GM21423 (cell line): ENCODE measurements around the gene RNF144A.

Experiments used
- ATAC-seq: cut with Tn5 transposase; IDR thresholded peaks from one replicate; pipeline ENCODE4 v1.9.1; 2021; ENCODE audit warnings: mild to moderate bottlenecking, moderate library complexity; ENCODE audit not compliant: unreplicated experiment

RNF144A gene

DNA sequence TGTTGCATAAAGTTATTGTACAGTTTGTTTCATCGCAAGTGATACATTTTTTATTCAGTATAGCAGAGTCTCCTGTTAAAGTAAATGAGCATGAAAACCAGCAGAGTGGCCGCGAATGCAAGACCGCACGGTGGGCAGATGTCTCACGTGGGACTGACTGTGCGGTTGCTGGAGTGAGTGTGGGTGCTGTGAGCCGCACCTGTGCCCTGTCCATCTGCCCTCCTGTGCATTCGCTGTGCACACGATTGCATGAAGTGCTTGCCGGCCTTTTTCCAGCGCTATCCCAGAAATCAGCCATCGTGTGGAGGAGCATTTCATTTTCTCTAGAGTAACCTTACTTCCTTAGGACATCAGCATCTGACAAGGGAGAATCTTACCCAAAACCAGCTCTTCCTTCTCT, 118.7 kb downstream of the RNF144A start:
- ATAC-seq: no peak

DNA sequence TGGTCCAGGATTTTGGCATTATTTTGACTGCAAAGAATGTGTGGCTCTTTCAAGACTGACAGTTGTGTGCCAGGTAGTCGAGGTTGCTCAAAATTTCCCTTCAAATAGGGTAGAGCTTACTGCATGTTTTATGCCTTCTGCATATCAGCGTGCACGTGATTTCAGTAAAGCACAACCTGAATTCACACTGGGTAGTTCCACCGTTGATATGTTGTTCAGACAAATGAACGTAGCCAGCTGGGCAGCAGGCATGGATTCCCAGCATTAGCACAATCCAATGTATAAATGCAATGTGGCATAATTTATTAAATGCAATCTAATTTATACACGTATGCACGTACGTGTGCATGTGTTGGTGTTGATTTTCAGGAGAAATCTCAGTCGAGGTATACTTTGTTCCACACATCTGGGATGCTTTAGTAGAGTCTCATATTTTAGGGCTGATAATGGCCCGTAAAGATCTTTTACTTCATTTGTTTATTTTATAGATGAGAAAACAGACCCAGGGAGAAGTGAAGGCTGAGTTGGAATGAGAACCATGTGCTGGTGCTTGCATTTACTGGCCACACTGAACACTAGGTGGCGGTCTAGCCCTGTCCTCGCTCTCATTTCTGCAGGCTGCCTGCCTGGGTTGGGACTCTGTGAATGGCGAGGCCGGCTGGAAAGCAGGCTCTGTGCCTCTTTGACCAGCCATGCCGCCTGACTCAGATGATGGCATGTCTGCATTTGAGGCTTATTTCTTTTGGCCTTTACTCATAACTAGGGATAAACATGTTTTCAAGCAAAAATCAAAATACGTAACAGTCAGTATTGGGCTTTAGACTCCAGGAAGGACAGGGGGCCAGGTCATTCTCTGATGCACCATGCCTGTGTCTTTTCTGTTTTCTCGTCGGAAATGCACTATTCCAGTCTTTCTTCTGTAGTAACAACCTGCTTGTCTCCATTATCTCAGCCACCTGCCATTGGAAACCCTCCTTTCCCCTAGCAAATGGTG, 120.4 kb downstream of the RNF144A start:
- peak; percentile 87 for ATAC-seq

GRCh38 chr2:7040547-7040946, 123.3 kb downstream of the RNF144A start:
- no peak for ATAC-seq

DNA sequence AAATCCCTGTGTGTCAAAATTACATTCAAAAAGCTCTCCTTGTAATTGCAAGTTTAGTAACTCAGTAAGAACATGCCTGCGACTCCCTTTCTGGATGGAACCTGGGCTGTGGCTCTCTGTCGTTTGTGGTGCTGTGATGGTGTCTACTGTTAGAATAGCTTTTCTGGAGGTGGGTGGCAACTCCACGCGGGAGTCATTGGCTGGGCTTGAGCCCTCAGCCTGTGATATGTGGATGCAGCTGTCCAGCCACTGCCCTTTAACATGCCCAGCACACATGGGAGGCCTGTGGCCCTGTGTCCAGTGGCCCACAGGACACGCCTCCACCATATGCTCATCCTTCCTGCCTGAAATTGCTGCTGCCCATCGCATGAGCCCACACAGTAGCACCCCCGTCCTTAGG, 124.2 kb downstream of the RNF144A start:
- ATAC-seq: no peak

DNA sequence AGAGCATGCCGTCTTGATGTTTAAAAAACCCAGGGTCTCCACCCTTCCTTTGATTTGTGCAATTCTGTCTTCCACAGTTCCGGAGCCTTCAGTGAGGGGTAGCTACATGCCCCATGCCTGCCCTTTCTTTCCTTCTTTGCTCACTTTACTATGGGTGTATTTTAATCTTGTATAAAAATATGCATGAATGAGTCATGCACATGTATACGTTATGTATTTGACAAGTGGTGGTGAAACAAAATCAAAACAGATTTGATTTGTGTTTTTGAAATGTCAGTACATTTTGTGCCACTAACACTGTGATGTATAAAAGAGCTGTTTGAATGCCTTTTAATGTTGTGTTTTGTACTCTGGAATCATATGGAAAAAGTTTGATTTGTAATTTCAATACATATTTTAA, 126.5 kb downstream of the RNF144A start:
- ATAC-seq: no peak

- ATAC-seq: peak; percentile 69
These were observed 127.3 kb downstream of the RNF144A start for GRCh38 chr2:7044253-7045250.

GRCh38 chr2:7045601-7046590, 128.7 kb downstream of the RNF144A start:
- ATAC-seq: no peak

DNA sequence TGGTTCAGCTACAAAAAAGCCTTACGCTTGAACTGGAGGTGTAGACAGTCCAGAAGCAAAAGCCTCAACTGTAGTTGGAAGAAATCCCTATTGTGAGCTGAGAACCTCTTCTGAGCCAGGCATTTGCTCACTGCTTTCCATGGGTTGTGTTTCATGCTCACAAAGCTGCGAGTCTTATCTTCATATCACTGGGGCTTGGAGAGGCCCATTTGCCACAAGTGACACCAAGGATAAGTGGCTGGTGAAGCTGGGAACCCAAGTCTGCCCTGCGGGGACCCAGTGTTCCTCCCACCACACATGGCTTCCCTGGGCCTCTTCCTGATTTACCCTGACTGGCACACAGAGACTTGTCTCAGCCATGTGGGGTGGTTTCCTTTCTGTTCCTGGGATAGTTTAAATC, 130.4 kb downstream of the RNF144A start:
- no peak for ATAC-seq

- ATAC-seq: no peak
These were observed 131.6 kb downstream of the RNF144A start for GRCh38 chr2:7048762-7049294.

DNA sequence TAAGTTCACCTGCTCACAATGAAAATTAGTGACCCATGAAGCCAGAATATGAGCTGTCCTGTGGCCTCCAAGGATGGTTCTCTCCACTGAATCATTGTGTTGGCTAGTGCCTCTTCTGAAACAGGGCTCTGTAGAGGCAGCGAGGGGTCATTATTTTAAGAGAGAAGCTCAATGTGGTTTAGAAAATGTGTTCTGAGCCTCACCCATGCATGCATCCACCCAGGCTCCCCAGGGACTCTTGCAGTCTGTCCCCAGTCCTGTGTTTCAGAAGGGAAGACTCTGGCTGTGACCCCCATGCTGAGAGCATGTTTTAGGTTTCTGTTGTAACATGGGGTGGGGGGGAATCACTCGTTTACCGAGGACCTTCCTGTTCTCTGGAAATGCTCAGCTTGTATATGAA, 135.2 kb downstream of the RNF144A start:
- peak; percentile 91 for ATAC-seq

- no peak for ATAC-seq
These were observed 136.5 kb downstream of the RNF144A start for GRCh38 chr2:7053650-7054265.

GRCh38 chr2:7057865-7058400, 140.7 kb downstream of the RNF144A start:
- peak; percentile 66 for ATAC-seq

GRCh38 chr2:7060156-7060555, 142.9 kb downstream of the RNF144A start:
- no peak for ATAC-seq

DNA sequence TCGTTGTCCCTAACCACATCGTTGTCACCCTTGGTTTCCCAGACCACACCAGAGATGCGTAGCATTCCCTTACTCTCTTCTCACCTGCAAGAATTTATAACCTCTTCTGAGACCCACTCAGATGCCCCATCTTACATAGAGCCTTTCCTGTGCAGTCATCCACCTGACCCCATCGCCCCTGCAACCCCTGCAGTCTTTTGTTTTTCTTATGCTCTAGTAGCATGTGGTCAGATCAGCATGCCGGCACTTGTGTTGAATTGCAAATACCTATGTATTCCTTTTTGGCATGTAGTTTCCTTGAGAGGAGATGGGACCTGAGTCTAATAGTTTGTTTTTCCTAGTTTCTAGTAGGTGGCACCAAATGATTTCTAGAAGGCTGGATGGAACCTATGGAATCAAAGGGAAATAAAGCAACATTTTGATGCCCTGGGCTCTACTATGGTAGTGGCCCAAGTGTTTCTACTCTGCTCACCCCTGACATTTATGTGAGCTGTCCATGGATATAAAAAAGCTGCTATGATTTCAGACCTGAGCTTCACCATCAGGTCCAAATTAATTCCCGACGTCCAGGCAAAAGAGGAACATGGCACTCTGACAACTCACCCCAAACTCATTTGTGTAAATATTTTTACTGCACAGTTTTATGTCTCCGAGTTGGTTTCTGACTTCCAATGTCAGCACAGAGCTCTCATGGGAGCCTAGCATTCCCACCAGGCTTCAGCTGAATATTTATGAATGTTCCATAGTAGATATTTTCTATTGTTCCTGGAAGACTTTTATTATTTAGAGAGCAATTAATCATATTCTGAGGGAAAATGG, 143.6 kb downstream of the RNF144A start:
- ATAC-seq: no peak

- ATAC-seq: no peak
These were observed 144.2 kb downstream of the RNF144A start for GRCh38 chr2:7061450-7061789.

DNA sequence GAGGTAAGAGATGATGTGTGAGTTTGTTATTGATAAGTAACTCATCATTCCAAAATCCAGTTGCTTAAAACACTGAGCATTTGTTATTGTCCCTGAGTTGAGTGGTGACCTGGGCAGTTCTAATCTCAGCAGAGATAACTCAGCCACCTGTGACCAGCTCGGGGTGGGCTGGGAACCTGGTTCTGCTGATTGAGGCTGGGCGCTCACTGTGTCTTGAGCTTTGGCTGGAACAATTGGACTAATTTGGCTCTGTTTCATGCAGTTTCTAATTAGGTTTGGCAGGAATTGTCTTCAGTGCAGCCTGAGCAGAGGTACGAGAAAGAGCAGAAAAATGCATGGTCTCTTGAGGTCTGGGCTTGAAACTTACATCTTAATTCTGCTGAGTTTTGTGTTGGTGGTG, 144.7 kb downstream of the RNF144A start:
- no peak for ATAC-seq

DNA sequence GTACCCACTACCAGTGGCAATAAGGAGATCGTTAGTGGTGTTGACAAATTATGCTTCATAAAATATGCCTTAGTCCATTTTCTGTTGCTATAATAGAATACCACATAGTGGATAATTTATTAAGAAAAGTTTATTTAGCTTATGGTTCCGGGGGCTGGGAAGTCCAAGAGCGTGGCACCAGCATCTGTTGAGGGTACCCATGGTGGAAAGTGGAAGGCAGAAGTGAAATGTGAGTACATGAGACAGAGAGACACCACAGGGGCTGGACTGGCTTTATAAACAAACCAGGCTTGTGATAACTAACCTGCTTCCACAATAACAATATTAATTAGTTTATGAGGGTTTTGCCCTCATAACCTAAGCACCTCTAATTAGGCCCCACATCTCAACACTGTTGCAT, 146.6 kb downstream of the RNF144A start:
- no peak for ATAC-seq

DNA sequence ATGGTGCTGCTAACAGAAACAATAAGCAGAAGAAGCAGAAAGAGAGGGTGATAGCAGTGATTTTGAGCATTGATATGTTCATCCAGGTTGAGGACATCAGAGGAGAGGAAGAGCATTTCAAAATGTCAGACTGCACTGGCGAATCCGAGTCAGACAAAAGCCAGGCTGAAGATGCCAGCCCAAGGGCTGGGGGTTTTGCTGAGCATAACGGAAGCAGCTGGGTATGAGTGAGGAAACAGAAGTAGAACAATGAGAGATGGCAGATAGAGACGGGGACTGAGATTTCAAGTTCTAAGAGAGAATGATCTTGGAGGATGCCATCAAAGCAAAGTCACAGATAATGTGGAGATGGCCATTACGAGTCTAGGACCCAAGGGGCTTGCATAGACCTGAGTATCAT, 151.2 kb downstream of the RNF144A start:
- no peak for ATAC-seq

GRCh38 chr2:7070483-7070882, 153.3 kb downstream of the RNF144A start:
- ATAC-seq: no peak
